VCaP (cell line): Measurements from ENCODE around the gene LCP2.

Experiments
- H3K27ac ChIP-seq: fragments of 450-650 bp; 2 replicates; pipeline ENCODE4 v1.5.1; 2017
- TF ChIP-seq, protein P1 (sequence below): fragments of 450-650 bp; conservative IDR thresholded peaks from 2 replicates; pipeline ENCODE4 v1.5.1; 2017; ENCODE audit warnings: mild to moderate bottlenecking, moderate library complexity

LCP2 gene

DNA sequence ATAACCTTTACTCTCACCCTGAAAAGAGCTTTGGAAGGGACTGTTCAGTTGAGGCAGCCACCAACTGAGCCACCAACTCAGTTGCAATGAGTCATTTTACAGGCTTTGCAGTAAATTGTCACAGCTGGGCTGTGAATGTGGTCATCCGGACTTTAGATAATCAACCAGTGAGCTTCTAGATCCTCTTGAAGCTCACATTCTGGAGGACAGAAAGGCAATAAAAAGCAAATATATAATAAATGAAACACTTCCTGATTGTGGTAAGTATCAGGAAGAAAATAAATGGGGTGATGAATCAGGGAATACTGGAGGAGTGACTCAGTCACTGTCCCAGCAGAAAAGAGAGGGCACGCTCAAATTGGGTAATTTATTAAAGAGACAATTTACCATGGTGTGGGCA, 78.0 kb downstream of the LCP2 start:
- TF ChIP-seq, protein P1, sequence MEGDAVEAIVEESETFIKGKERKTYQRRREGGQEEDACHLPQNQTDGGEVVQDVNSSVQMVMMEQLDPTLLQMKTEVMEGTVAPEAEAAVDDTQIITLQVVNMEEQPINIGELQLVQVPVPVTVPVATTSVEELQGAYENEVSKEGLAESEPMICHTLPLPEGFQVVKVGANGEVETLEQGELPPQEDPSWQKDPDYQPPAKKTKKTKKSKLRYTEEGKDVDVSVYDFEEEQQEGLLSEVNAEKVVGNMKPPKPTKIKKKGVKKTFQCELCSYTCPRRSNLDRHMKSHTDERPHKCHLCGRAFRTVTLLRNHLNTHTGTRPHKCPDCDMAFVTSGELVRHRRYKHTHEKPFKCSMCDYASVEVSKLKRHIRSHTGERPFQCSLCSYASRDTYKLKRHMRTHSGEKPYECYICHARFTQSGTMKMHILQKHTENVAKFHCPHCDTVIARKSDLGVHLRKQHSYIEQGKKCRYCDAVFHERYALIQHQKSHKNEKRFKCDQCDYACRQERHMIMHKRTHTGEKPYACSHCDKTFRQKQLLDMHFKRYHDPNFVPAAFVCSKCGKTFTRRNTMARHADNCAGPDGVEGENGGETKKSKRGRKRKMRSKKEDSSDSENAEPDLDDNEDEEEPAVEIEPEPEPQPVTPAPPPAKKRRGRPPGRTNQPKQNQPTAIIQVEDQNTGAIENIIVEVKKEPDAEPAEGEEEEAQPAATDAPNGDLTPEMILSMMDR = no peak

DNA sequence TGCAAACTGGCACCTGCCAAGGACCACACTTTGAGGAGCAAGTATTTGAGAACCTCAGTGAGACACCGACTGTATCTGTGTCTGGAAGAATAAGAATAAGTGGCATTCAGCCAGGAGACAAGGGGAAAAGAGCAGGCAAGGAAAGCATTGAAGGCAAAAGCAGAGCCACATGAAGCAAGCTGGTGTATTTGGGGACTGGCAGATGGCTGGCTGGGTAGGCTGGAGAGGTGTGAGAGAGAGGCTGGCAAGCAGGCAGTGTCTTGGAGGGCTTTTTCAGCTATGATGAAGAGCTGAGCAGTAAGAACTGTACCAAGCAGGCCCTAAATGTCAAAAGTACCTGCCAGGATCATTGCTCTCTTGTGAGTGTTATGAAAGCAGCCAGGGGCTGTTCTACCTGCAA, 78.9 kb downstream of the LCP2 start:
- TF ChIP-seq, protein P1 = no peak
- H3K27ac ChIP-seq = no peak overlapping the region

More for the DNA sequence above, 78.0 kb downstream of the LCP2 start:
- H3K27ac ChIP-seq = no peak overlapping the region

DNA sequence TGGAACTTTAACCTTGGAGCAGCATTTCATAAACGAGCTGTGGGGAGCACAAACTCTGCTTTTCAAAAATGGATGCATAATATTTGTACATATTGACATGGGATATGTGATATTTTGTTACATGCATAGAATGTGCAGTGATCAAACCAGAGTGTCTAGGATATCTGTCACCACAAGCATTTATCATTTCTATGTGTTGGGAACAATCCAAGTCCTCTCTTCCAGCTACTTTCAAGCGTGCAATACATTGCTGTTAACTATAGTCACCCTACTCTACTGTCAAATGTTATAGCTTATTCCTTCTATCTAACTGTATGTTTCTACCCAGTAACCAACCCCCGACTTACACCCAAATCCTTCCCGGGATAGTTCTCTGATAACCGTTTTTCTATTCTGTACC, 79.7 kb downstream of the LCP2 start:
- no peak overlapping the region for H3K27ac ChIP-seq
- TF ChIP-seq, protein P1 = no peak

DNA sequence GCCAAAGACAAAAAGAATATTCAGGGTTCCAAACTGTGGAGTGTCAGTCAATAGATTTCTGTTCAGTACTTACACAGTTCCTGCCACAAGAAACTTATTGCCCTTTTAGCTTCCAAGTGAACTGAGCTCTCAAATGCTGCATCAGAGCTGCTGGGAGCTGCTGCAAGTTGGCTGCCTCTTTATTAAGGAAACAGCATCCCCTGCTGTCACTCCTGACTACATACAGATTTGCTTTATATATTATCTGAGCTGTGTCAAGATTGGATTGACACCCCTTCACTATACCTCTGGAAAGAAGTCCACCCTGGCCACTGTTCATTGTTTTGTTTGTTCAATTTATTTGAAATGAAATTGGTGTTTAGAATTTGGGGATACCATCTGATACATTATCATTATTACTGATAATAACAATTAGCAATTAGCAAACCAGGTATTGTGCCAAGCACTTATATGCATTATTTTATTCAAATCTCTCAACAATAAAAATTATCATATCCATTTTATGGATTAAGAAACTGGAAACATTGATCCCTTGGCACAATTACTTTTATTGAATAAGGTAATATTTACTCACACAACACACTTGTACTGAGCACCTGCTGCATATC, 81.2 kb downstream of the LCP2 start:
- H3K27ac ChIP-seq = no peak overlapping the region
- TF ChIP-seq, protein P1 = peak; percentile 98

DNA sequence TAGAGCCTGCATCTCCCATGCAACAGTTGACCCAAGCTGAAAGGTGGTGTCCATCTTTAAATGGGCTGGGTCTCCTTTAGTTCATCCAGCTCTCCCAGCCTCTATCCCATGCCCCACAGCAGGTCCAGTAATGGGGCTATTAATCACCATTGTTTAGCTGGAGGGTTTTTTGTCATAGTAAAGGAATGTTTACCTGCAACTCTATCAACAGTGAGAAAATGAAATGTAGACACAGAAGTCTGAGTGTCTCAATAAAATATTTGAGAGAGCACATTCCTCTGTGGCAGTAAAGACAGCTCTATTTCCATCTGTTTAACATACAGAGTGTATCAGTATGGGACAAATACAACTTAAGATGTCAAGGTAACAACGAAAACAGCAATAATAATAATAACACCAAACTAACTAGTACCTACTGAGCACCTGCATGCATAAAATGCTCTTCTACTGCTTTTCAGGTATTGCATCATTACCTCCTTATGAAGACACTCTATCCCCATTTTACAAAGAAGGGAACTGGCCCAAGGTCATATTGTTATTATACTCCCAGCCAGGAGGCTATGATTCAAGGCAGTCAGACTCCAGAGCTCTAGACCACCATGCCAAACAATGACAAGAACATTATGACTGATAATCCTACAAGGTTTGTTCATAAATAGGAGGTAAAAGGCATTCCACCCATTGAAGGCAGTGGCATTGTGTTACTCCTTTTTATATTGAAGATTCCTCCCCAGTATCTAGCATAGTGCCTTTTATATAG, 85.8 kb downstream of the LCP2 start:
- TF ChIP-seq, protein P1 = no peak
- H3K27ac ChIP-seq = no peak overlapping the region

DNA sequence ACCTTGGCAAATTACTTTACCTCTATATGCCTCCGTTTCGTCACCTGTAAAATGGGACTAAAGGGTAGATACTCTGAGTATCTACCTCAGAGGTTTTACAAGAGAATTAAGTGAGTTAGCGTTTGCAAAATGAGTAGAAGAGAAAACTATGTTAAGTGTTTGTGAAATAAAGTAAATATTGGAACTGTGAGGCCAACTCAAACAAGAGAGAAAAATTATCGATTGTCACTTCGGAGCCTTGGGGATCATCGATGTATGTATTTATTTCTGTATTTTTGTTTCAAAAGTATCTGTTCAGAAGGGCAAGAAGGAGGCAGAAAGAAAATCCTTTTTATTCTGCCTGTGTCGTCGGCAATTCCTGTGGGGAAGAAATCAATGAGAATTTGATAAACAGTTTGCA, 90.6 kb downstream of the LCP2 start:
- no peak overlapping the region for H3K27ac ChIP-seq
- TF ChIP-seq, protein P1 = no peak

DNA sequence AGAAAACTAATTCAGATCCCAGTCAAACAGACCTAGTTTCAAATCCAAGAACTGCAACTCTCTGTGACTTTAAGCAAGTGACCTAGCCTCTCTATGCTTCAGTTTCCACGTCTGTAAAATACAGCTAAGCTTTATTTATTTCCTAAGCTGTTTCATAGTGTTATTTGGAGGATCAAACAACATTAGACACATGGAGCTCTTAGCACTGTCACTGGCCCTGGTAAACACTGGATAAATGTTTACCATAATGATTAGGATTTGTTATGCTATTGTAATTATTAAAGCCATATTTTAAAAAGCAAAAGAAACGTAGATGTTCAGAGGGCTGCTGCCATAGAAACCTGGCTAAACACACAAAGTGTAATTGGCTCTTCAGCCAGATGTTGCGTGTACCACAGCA, 91.4 kb downstream of the LCP2 start:
- no peak overlapping the region for H3K27ac ChIP-seq
- TF ChIP-seq, protein P1 = no peak
